Right lobe of liver (tissue), 6 donors: ENCODE measurements around the gene MAML3. TPM values are rescaled to one million over a fixed set of nuclear protein-coding genes. Genes with fewer than 3 reads are reported as not detected.
A peak's percentile ranks its signal among the peaks of the same experiment; 100 is the strongest.

Experiments
- ATAC-seq, 4 donors: fragments of 200-7000 bp; cut with Tn5 transposase; one replicate each; pipeline ENCODE4 v1.9.1; 2020; ENCODE audit warnings: mild to moderate bottlenecking in 4 of 4, moderate library complexity in 4 of 4
- DNase-seq, 3 donors: peaks; one replicate each; pipeline ENCODE4 v3.0.0-alpha.2; 2020
- H3K27ac ChIP-seq, 3 donors: fragments of 200-600 bp; one replicate each; pipeline ENCODE4 v1.8.0; 2022
- H3K27me3 ChIP-seq, 2 donors: fragments of 200-600 bp; one replicate each; pipeline ENCODE4 v1.8.0; 2022
- H3K36me3 ChIP-seq, 4 donors: fragments of 200-600 bp; sonication (generic) in 1 of 4; one replicate each; pipeline versions ENCODE4 v1.5.1 to v1.8.0; 2017 to 2022; ENCODE audit warnings: control low read depth in 1 of 4
- H3K4me1 ChIP-seq, 4 donors: fragments of 200-600 bp; sonication (generic) in 1 of 4; one replicate each; pipeline versions ENCODE4 v1.5.1 to v1.8.0; 2017 to 2022; ENCODE audit warnings: control low read depth in 1 of 4
- H3K4me3 ChIP-seq, 3 donors: fragments of 200-600 bp; one replicate each; pipeline ENCODE4 v1.8.0; 2022
- H3K9me3 ChIP-seq, 4 donors: fragments of 200-600 bp; sonication (generic) in 1 of 4; one replicate each; pipeline versions ENCODE4 v1.5.1 to v1.8.0; 2017 to 2022; ENCODE audit warnings: control low read depth in 1 of 4
- CTCF ChIP-seq, 4 donors: fragments of 200-600 bp in 3 of 4; fragments of 450-650 bp in 1 of 4; IDR thresholded peaks; one replicate each; pipeline versions ENCODE4 v1.5.1 to v1.8.0; 2016 to 2022; ENCODE audit warnings: antibody characterized with exemption in 4 of 4, mild to moderate bottlenecking in 2 of 4
- POLR2A ChIP-seq: fragments of 450-650 bp; IDR thresholded peaks from one replicate; pipeline ENCODE4 v1.6.1; 2017; ENCODE audit warnings: antibody characterized with exemption, mild to moderate bottlenecking
- WGBS: methylation state at CpG from one replicate; pipeline ENCODE4 v1.1.6; 2018; ENCODE audit warnings: low coverage, low lambda C conversion rate; ENCODE audit not compliant: insufficient coverage; ENCODE audit errors: missing lambda C conversion rate; 5-methylcytosine and 5-hydroxymethylcytosine counted together
- intact Hi-C, 2 donors: fragments of 100-400 bp; cut with DNase I; formaldehyde crosslinking; loops; one replicate each; pipeline versions ENCODE4 v1.11.2 to v1.14.1; 2022
- total RNA-seq, 6 experiments: library from RNA; depleted of rRNA in 2 of 6; stranded (reverse); fragments of >200 nt in 2 of 6; fragmentation: NEBNext Ultra II Directional in 3 of 6; extraction: Animal tissue kit (Norgen Biotek cat#: 25700) in 3 of 6; gene quantifications; one replicate each; pipeline versions ENCODE4 v1.1.0 to v1.2.4, GENCODE V29; 2016 to 2023
- donor health status: DM: no; HTN: yes; CAD: no.
- donor health status: DM: no; HTN: no; CAD: no.
- donor health status: DM: no; HTN: no; CAD: no.
- donor health status: DM: no; HTN: yes; CAD: no.
- donor health status: DM: no; HTN: yes; CAD: no.

MAML3 gene
- total RNA-seq, 6 experiments from 2014 or later, result 2.6 to 7.8 (median 5.0) TPM

- DNase-seq, result no peak
- no peaks in the 10 kb centered on the region for H3K36me3 ChIP-seq
- ATAC-seq, result no peak
- intact Hi-C loops, result no loop called here
- no peak overlapping the region for H3K27ac ChIP-seq
- TF ChIP-seq CTCF (IDR thresholded peaks at IDR 0.05), result no peak
- no peak for TF ChIP-seq POLR2A
- WGBS, result 71% methylated on average over 2 of the region's 2 CpGs
- H3K4me3 ChIP-seq, result no peak overlapping the region
- H3K4me1 ChIP-seq, result peaks cover 0 to 24% (median 11%) of the 10 kb centered on the region in 4 donors
- no peaks in the 10 kb centered on the region for H3K9me3 ChIP-seq
- H3K27me3 ChIP-seq, result no peaks in the 10 kb centered on the region
Measured at GRCh38 chr4:139915037-139915436, 238.9 kb downstream of the MAML3 start.

- intact Hi-C loops, result no loop called here
- DNase-seq, result no peak
- no peak for ATAC-seq
- WGBS, result 56% methylated on average over 5 of the region's 5 CpGs
- Histone ChIP-seq H3K36me3 (no peaks in the 10 kb centered on the region), H3K9me3 (no peaks in the 10 kb centered on the region), H3K4me3 (no peak overlapping the region), H3K27ac (no peak overlapping the region), H3K4me1 (peaks cover 0 to 19% (median 8%) of the 10 kb centered on the region in 4 donors), H3K27me3 (no peaks in the 10 kb centered on the region)
- TF ChIP-seq CTCF (IDR thresholded peaks at IDR 0.05), result no peak
- no peak for TF ChIP-seq POLR2A
Measured at GRCh38 chr4:139913995-139914598, 239.9 kb downstream of the MAML3 start.

- H3K27ac ChIP-seq, result peak overlapping the region in 1 of 3 donors; percentile 15
Measured at GRCh38 chr4:139913398-139913990, 240.5 kb downstream of the MAML3 start.

GRCh38 chr4:139912445-139912844 is 241.5 kb downstream of the MAML3 start:
- Histone ChIP-seq H3K27ac (no peak overlapping the region), H3K9me3 (no peaks in the 10 kb centered on the region), H3K4me3 (no peak overlapping the region), H3K4me1 (peaks cover 0 to 19% (median 10%) of the 10 kb centered on the region in 4 donors), H3K27me3 (no peaks in the 10 kb centered on the region), H3K36me3 (no peaks in the 10 kb centered on the region)
- 92% methylated on average over 6 of the region's 8 CpGs for WGBS
- intact Hi-C loops, result no loop called here
- ATAC-seq, result no peak
- TF ChIP-seq CTCF (IDR thresholded peaks at IDR 0.05) (no peak), POLR2A (no peak)
- no peak for DNase-seq

More at GRCh38 chr4:139913398-139913990, 240.5 kb downstream of the MAML3 start:
- no peaks in the 10 kb centered on the region for H3K36me3 ChIP-seq
- H3K4me1 ChIP-seq, result peaks cover 0 to 19% (median 7%) of the 10 kb centered on the region in 4 donors
- DNase-seq, result no peak
- intact Hi-C loops, result no loop called here
- no peaks in the 10 kb centered on the region for H3K27me3 ChIP-seq
- H3K4me3 ChIP-seq, result no peak overlapping the region
- H3K9me3 ChIP-seq, result no peaks in the 10 kb centered on the region
- TF ChIP-seq CTCF (IDR thresholded peaks at IDR 0.05), result no peak
- TF ChIP-seq POLR2A, result no peak
- peak; percentile 60 to 83 (median 75) for ATAC-seq
- WGBS, result 30% methylated on average over 8 of the region's 8 CpGs
